Neural crest cell (in vitro differentiated cells): ENCODE results near the gene BPI. TPM values are rescaled to one million over a fixed set of nuclear protein-coding genes. Genes with fewer than 3 reads are reported as not detected.

ENCODE experiments used
- DNase-seq: peaks from one replicate; pipeline ENCODE4 v3.0.0; 2021; ENCODE audit warnings: low read depth, mixed read lengths, low spot score
- H3K27ac Mint-ChIP-seq: one replicate; pipeline ENCODE4 v1.8.0; 2021; ENCODE audit warnings: mild to moderate bottlenecking, mixed read lengths; ENCODE audit not compliant: unreplicated experiment
- H3K27me3 Mint-ChIP-seq: 2 replicates; pipeline ENCODE4 v1.8.0; 2021; ENCODE audit warnings: low read depth, mild to moderate bottlenecking, mixed read lengths
- H3K36me3 Mint-ChIP-seq: 2 replicates; pipeline ENCODE4 v1.8.0; 2021; ENCODE audit warnings: low read depth, mild to moderate bottlenecking, mixed read lengths
- H3K4me1 Mint-ChIP-seq: 2 replicates; pipeline ENCODE4 v1.8.0; 2021; ENCODE audit warnings: mixed read lengths
- H3K4me3 Mint-ChIP-seq: one replicate; pipeline ENCODE4 v1.8.0; 2021; ENCODE audit warnings: mild to moderate bottlenecking, mixed read lengths
- H3K9me3 Mint-ChIP-seq: 2 replicates; pipeline ENCODE4 v1.8.0; 2021; ENCODE audit warnings: mixed read lengths
- CTCF ChIP-seq: fragments of 200-600 bp; sonication (generic); conservative IDR thresholded peaks from 2 replicates; pipeline ENCODE4 v1.5.0; 2021; ENCODE audit warnings: antibody characterized with exemption, mild to moderate bottlenecking
- total RNA-seq: library from RNA; stranded (reverse); gene quantifications from 2 replicates; pipeline ENCODE4 v1.2.1, GENCODE V29; 2021

Gene BPI
- total RNA-seq, 1 donor from 2014 or later: not detected

GRCh38 chr20:38363004-38363747 is 59.2 kb downstream of the BPI start:
- H3K27ac Mint-ChIP-seq: no peak overlapping the region
- no peaks in the 10 kb centered on the region for H3K9me3 Mint-ChIP-seq
- no peaks in the 10 kb centered on the region for H3K36me3 Mint-ChIP-seq
- DNase-seq: no peak
- TF ChIP-seq CTCF: no peak
- no peak overlapping the region for H3K4me3 Mint-ChIP-seq
- H3K27me3 Mint-ChIP-seq: no peaks in the 10 kb centered on the region
- peaks cover 6% of the 10 kb centered on the region for H3K4me1 Mint-ChIP-seq

GRCh38 chr20:38369389-38369788 is 65.4 kb downstream of the BPI start:
- peaks cover 5% of the 10 kb centered on the region for H3K4me1 Mint-ChIP-seq
- no peaks in the 10 kb centered on the region for H3K36me3 Mint-ChIP-seq
- no peak overlapping the region for H3K27ac Mint-ChIP-seq
- no peak for TF ChIP-seq CTCF
- no peaks in the 10 kb centered on the region for H3K9me3 Mint-ChIP-seq
- peaks cover 9% of the 10 kb centered on the region for H3K27me3 Mint-ChIP-seq
- DNase-seq: no peak
- H3K4me3 Mint-ChIP-seq: no peak overlapping the region

DNA sequence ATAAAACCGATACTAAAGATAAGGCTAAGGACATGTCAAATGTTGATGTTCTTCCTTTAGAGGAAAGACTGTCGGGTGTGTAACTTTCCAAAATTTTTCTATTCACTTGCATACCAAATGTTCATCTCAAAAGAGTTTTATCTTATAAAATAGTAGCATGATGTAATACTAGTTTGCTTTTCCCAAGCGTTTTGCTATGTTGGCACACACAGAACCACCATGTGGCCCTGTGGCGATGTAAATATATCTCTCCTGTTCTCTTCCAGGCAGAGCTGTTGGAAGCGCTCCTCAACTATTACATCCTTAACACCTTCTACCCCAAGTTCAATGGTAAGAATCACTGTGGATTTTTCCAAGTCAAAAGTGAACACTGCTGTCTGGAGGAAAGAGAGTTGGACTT is 68.8 kb downstream of the BPI start:
- no peaks in the 10 kb centered on the region for H3K36me3 Mint-ChIP-seq
- H3K4me3 Mint-ChIP-seq: no peak overlapping the region
- no peak for TF ChIP-seq CTCF
- no peak overlapping the region for H3K27ac Mint-ChIP-seq
- no peaks in the 10 kb centered on the region for H3K9me3 Mint-ChIP-seq
- H3K27me3 Mint-ChIP-seq: peaks cover 9% of the 10 kb centered on the region
- peaks cover 5% of the 10 kb centered on the region for H3K4me1 Mint-ChIP-seq
- DNase-seq: no peak

DNA sequence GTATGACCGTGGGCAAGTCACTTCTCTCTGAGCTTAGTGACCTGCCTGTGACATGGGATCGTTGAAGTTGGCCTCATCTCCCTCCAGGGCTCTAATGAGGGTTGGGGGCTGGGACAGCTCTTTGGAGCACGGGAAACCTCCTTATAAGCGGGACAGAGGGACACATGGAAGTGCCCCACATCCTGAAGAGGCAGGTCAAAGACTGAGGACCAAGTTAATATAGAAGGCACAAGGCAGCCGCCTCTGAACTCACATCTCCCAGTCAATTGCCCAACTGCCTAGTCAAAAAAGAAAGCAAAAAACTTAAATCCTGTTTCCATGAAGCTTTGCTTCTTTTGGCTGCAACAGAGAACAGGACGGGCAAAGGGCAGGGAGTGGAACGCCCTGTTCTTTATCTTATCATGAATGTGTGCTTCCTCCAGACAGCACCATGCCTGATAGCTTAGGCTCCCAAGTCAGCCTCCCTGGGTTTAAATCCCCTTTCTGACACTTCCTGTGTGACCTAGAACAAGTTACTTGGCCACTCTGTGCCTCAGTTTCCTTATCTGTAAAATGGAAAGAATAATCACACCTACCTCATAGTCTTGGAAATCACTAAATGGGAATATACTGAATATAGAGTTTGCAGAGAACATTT is 69.4 kb downstream of the BPI start:
- TF ChIP-seq CTCF: no peak
- H3K36me3 Mint-ChIP-seq: no peaks in the 10 kb centered on the region
- H3K4me3 Mint-ChIP-seq: no peak overlapping the region
- no peak overlapping the region for H3K27ac Mint-ChIP-seq
- H3K9me3 Mint-ChIP-seq: no peaks in the 10 kb centered on the region
- peaks cover 9% of the 10 kb centered on the region for H3K27me3 Mint-ChIP-seq
- peaks cover 5% of the 10 kb centered on the region for H3K4me1 Mint-ChIP-seq
- DNase-seq: no peak

DNA sequence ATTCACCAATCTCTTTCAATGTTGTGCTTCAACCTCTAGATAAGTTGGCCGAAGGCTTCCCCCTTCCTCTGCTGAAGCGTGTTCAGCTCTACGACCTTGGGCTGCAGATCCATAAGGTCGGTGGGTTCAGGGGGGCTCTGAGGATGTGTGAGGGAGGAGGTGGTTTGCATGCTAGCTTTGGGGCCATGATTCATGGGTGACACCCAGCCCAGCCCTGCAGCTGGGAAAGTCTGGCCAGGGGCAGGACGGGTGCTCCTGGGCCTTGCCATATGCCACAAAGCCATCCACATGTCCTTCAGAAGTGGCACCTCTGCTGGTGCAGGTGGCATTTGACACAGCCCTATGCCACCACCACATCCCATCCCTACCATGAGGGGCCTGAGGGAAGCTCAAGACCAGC is 69.9 kb downstream of the BPI start:
- H3K36me3 Mint-ChIP-seq: no peaks in the 10 kb centered on the region
- no peak overlapping the region for H3K27ac Mint-ChIP-seq
- DNase-seq: no peak
- peaks cover 5% of the 10 kb centered on the region for H3K4me1 Mint-ChIP-seq
- peaks cover 9% of the 10 kb centered on the region for H3K27me3 Mint-ChIP-seq
- no peaks in the 10 kb centered on the region for H3K9me3 Mint-ChIP-seq
- H3K4me3 Mint-ChIP-seq: no peak overlapping the region
- TF ChIP-seq CTCF: no peak
